HCT116 (cell line): ENCODE results near the gene ASIC3. TPM values are rescaled to one million over a fixed set of nuclear protein-coding genes. Genes with fewer than 3 reads are reported as not detected.

ENCODE experiments used
- ATAC-seq: fragments of 200-7000 bp; cut with Tn5 transposase; 2 replicates; pipeline ENCODE4 v1.9.1; 2020; ENCODE audit warnings: mild to moderate bottlenecking, moderate library complexity
- BruUV-seq: library from RNA; stranded (reverse); fragments of 400-500 nt; replicated peaks from 2 replicates; lab custom pipeline; 2021; lab: Mats Ljungman, UMichigan
- CTCF ChIA-PET: fragments of 300-600 bp; sonication (Branson Sonifier 250); formaldehyde crosslinking; loops from one replicate; lab custom pipeline; 2021; ENCODE audit warnings: antibody characterized with exemption; lab: Charles Lee
- POLR2A ChIA-PET: fragments of 300-600, 350-600 bp; sonication (Branson Sonifier 250); formaldehyde crosslinking; loops from one replicate; lab custom pipeline; 2021; ENCODE audit warnings: antibody characterized with exemption; lab: Charles Lee
- RAD21 ChIA-PET, 2 experiments: fragments of 300-600 bp; sonication (Branson Sonifier 250); formaldehyde crosslinking; loops; one replicate each; lab custom pipeline; 2023; ENCODE audit warnings: low total read pairs in 2 of 2; ENCODE audit not compliant: uncharacterized antibody in 2 of 2, unreplicated experiment in 2 of 2, low non-redundant PET in 1 of 2; lab: Charles Lee
- DNase-seq: peaks from one replicate; pipeline ENCODE4 v3.0.0-alpha.2; 2010; ENCODE audit warnings: low read depth, low spot score
- H2AFZ ChIP-seq: fragments of 200-600 bp; shearing (Covaris generic), sonication (generic); 2 replicates; pipeline ENCODE4 v1.6.1; 2017; ENCODE audit warnings: low read depth, mixed run types, mixed read lengths, antibody characterized with exemption, low read length; ENCODE audit not compliant: poor library complexity, severe bottlenecking
- H3K27ac ChIP-seq: 2 replicates; pipeline ENCODE4 v1.5.1; 2012; ENCODE audit warnings: low read depth, low read length
- H3K27me3 ChIP-seq: fragments of 200-600 bp; sonication (generic); 2 replicates; pipeline ENCODE4 v1.6.1; 2016; ENCODE audit warnings: mixed run types, low read length, mixed read lengths; ENCODE audit not compliant: insufficient read depth
- H3K36me3 ChIP-seq, 2 experiments: fragments of 200-500 bp in 1 of 2; fragments of 200-600 bp in 1 of 2; sonication (Bioruptor generic) in 1 of 2; sonication (generic) in 1 of 2; 2 replicates each; pipeline versions ENCODE4 v1.5.1 to v1.6.1; 2014 to 2016; ENCODE audit warnings: low read length in 2 of 2, inconsistent platforms in 1 of 2, mixed read lengths in 1 of 2, mixed run types in 1 of 2; ENCODE audit not compliant: insufficient read depth in 2 of 2, control insufficient read depth in 1 of 2
- H3K4me1 ChIP-seq, 2 experiments: fragments of 200-600 bp in 1 of 2; sonication (generic) in 1 of 2; 2 replicates each; pipeline versions ENCODE4 v1.5.1 to v1.6.1; 2012 to 2017; ENCODE audit warnings: low read length in 2 of 2, inconsistent platforms in 1 of 2, mild to moderate bottlenecking in 1 of 2, mixed read lengths in 1 of 2, mixed run types in 1 of 2, moderate library complexity in 1 of 2; ENCODE audit not compliant: insufficient read depth in 2 of 2, control insufficient read depth in 1 of 2
- H3K4me2 ChIP-seq: fragments of 200-600 bp; sonication (generic); 2 replicates; pipeline ENCODE4 v1.6.1; 2017; ENCODE audit warnings: mixed run types, low read length, mixed read lengths
- H3K4me3 ChIP-seq, 2 experiments: fragments of 200-600 bp in 1 of 2; sonication (generic) in 1 of 2; replicated peaks in 1 of 2; 2 replicates each; pipeline ENCODE4 v1.5.1; 2011 to 2016; ENCODE audit warnings: low read length in 2 of 2, control low read depth in 1 of 2, low read depth in 1 of 2, mild to moderate bottlenecking in 1 of 2, mixed read lengths in 1 of 2, mixed run types in 1 of 2
- H3K79me2 ChIP-seq: fragments of 200-600 bp; sonication (generic); 2 replicates; pipeline ENCODE4 v1.6.1; 2017; ENCODE audit warnings: mild to moderate bottlenecking, mixed run types, low read length, moderate library complexity, mixed read lengths; ENCODE audit not compliant: insufficient read depth
- H3K9ac ChIP-seq: fragments of 200-600 bp; sonication (generic); 2 replicates; pipeline ENCODE4 v1.6.1; 2016; ENCODE audit warnings: low read length, mixed read lengths
- H3K9me2 ChIP-seq: fragments of 200-600 bp; sonication (generic), shearing (Covaris generic); 2 replicates; pipeline ENCODE4 v1.6.1; 2017; ENCODE audit warnings: mixed run types, mild to moderate bottlenecking, moderate library complexity; ENCODE audit not compliant: insufficient read depth
- H3K9me3 ChIP-seq, 2 experiments: fragments of 200-500 bp in 1 of 2; fragments of 200-600 bp in 1 of 2; sonication (Bioruptor generic) in 1 of 2; sonication (generic) in 1 of 2; 2 replicates each; pipeline ENCODE4 v1.6.1; 2014 to 2017; ENCODE audit warnings: low read length in 2 of 2, mixed read lengths in 2 of 2, inconsistent platforms in 1 of 2, low read depth in 1 of 2, mild to moderate bottlenecking in 1 of 2, mixed run types in 1 of 2, moderate library complexity in 1 of 2; ENCODE audit not compliant: control insufficient read depth in 1 of 2, insufficient read depth in 1 of 2
- H4K20me1 ChIP-seq: fragments of 200-600 bp; sonication (generic), shearing (Covaris generic); 2 replicates; pipeline ENCODE4 v1.6.1; 2017; ENCODE audit warnings: mixed run types, mild to moderate bottlenecking, moderate library complexity; ENCODE audit not compliant: insufficient read depth
- CBX3 ChIP-seq: IDR thresholded peaks from 2 replicates; pipeline ENCODE4 v1.6.1; 2012; ENCODE audit warnings: low read depth
- CEBPB ChIP-seq: IDR thresholded peaks from 2 replicates; pipeline ENCODE4 v1.6.1; 2012; ENCODE audit warnings: low read depth
- EGR1 ChIP-seq: IDR thresholded peaks from 2 replicates; pipeline ENCODE4 v1.6.1; 2012; ENCODE audit warnings: low read depth
- EZH2 ChIP-seq: fragments of 200-600 bp; sonication (generic); IDR thresholded peaks from 2 replicates; pipeline ENCODE4 v1.6.1; 2017; ENCODE audit warnings: antibody characterized with exemption, mixed run types
- POLR2A ChIP-seq: IDR thresholded peaks from 2 replicates; pipeline ENCODE4 v1.7.0; 2011; ENCODE audit warnings: borderline replicate concordance; ENCODE audit not compliant: insufficient read depth, insufficient read length; ENCODE audit errors: extremely low read depth
- TCF7L2 ChIP-seq: IDR thresholded peaks from 2 replicates; pipeline ENCODE4 v1.7.0; 2011; ENCODE audit warnings: borderline replicate concordance, inconsistent platforms; ENCODE audit not compliant: insufficient read depth, insufficient read length; ENCODE audit errors: extremely low read depth
- YY1 ChIP-seq: IDR thresholded peaks from 2 replicates; pipeline ENCODE4 v1.6.1; 2011; ENCODE audit warnings: low read length, low read depth, moderate library complexity, mild to moderate bottlenecking; ENCODE audit not compliant: insufficient replicate concordance; ENCODE audit errors: extremely low read depth
- ZFX ChIP-seq: fragments of 450-650 bp; IDR thresholded peaks from 2 replicates; pipeline ENCODE4 v1.6.1; 2017
- ZNF274 ChIP-seq: fragments of 200-500 bp; sonication (Bioruptor generic); IDR thresholded peaks from 2 replicates; pipeline ENCODE4 v1.6.1; 2014; ENCODE audit warnings: mild to moderate bottlenecking, low read depth, low read length, inconsistent platforms
- intact Hi-C: fragments of 100-400 bp; cut with micrococcal nuclease; formaldehyde crosslinking; loops from 2 replicates; pipeline ENCODE4 v1.10.0; 2022
- total RNA-seq: library from RNA; stranded (reverse); gene quantifications from one replicate; pipeline ENCODE4 v1.2.1, GENCODE V29; 2021; ENCODE audit not compliant: unreplicated experiment
- TF ChIP-seq, protein P1 (sequence below): IDR thresholded peaks from 2 replicates; pipeline ENCODE4 v1.6.1; 2011; ENCODE audit warnings: mild to moderate bottlenecking, low read length, moderate library complexity; ENCODE audit not compliant: insufficient replicate concordance; ENCODE audit errors: extremely low read depth
- TF ChIP-seq, protein P2 (sequence below), 3 experiments: fragments of 200-600 bp in 1 of 3; sonication (generic) in 1 of 3; IDR thresholded peaks in 2 of 3; conservative IDR thresholded peaks in 1 of 3; 2 replicates each; pipeline ENCODE4 v1.5.1; 2012 to 2017; ENCODE audit warnings: low read depth in 2 of 3, low read length in 2 of 3, antibody characterized with exemption in 1 of 3, borderline replicate concordance in 1 of 3, control low read depth in 1 of 3, mild to moderate bottlenecking in 1 of 3, mixed read lengths in 1 of 3, mixed run types in 1 of 3, moderate library complexity in 1 of 3; ENCODE audit not compliant: insufficient read depth in 1 of 3
- TF ChIP-seq, protein P3 (sequence below): IDR thresholded peaks from 2 replicates; pipeline ENCODE4 v1.6.1; 2012; ENCODE audit warnings: low read depth

The ASIC3 gene
- total RNA-seq, 1 experiment from 2014 or later = 4.4 TPM

GRCh38 chr7:151091431-151091830, 43.1 kb downstream of the ASIC3 start:
- H4K20me1 ChIP-seq = no peaks in the 10 kb centered on the region; the same call in 1 of the 2 replicates
- no peaks in the 10 kb centered on the region for H3K9me3 ChIP-seq
- BruUV-seq = no TSS peak
- ChIA-PET RAD21 (no interaction called here), POLR2A (no interaction called here), CTCF (no interaction called here)
- TF ChIP-seq, protein P1, sequence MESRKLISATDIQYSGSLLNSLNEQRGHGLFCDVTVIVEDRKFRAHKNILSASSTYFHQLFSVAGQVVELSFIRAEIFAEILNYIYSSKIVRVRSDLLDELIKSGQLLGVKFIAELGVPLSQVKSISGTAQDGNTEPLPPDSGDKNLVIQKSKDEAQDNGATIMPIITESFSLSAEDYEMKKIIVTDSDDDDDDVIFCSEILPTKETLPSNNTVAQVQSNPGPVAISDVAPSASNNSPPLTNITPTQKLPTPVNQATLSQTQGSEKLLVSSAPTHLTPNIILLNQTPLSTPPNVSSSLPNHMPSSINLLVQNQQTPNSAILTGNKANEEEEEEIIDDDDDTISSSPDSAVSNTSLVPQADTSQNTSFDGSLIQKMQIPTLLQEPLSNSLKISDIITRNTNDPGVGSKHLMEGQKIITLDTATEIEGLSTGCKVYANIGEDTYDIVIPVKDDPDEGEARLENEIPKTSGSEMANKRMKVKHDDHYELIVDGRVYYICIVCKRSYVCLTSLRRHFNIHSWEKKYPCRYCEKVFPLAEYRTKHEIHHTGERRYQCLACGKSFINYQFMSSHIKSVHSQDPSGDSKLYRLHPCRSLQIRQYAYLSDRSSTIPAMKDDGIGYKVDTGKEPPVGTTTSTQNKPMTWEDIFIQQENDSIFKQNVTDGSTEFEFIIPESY = no peak
- TF ChIP-seq, protein P2, sequence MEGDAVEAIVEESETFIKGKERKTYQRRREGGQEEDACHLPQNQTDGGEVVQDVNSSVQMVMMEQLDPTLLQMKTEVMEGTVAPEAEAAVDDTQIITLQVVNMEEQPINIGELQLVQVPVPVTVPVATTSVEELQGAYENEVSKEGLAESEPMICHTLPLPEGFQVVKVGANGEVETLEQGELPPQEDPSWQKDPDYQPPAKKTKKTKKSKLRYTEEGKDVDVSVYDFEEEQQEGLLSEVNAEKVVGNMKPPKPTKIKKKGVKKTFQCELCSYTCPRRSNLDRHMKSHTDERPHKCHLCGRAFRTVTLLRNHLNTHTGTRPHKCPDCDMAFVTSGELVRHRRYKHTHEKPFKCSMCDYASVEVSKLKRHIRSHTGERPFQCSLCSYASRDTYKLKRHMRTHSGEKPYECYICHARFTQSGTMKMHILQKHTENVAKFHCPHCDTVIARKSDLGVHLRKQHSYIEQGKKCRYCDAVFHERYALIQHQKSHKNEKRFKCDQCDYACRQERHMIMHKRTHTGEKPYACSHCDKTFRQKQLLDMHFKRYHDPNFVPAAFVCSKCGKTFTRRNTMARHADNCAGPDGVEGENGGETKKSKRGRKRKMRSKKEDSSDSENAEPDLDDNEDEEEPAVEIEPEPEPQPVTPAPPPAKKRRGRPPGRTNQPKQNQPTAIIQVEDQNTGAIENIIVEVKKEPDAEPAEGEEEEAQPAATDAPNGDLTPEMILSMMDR (IDR thresholded peaks at IDR 0.05 in 2 of 3, conservative IDR thresholded peaks at IDR 0.05 in 1 of 3; ENCODE audit: borderline replicate concordance in 1 of 3, insufficient read depth in 1 of 3, low read depth in 2 of 3, low read length in 2 of 3) = peak in 2 of 3 experiments; percentile 64 to 74; a peak in 4 of 6 replicates
- TF ChIP-seq CEBPB = no peak
- no peak overlapping the region for H2AFZ ChIP-seq
- no peak overlapping the region for H3K4me2 ChIP-seq
- no peak overlapping the region for H3K27ac ChIP-seq
- no peaks in the 10 kb centered on the region for H3K27me3 ChIP-seq
- H3K36me3 ChIP-seq = peaks cover 0 to 24% of the 10 kb centered on the region in 2 experiments; a peak in 1 of 4 replicates
- no peak overlapping the region for H3K9ac ChIP-seq
- no peak overlapping the region for H3K4me3 ChIP-seq
- peaks cover 97% of the 10 kb centered on the region for H3K79me2 ChIP-seq
- intact Hi-C loops = no loop called here
- DNase-seq (no peak), ATAC-seq (peak; percentile 44)
- H3K4me1 ChIP-seq = peaks cover 5 to 10% of the 10 kb centered on the region in 2 experiments; a peak in 3 of 4 replicates
- H3K9me2 ChIP-seq = no peaks in the 10 kb centered on the region

DNA sequence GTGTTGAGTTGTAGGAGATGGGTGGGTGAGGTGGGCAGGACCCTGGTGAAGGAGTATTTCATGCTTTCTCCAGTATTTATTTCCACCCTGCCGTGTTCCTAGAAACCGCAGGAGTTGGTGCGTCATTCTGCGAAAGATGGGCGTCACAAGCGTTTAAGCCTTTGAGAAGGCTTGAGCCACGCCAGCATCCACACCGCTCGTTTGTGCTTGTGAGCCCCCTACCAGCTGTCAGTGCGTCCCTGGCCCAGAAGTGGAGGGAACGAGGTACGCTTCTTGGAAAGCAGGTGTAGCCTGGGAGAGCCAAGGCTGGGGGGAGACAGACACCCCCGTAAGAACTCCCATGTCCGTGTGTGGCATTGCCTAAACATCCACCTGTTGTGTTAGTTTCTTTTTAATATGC, 43.7 kb downstream of the ASIC3 start:
- Histone ChIP-seq H3K4me2 (no peak overlapping the region), H3K9me3 (no peaks in the 10 kb centered on the region), H3K4me1 (peaks cover 5 to 10% of the 10 kb centered on the region in 2 experiments; a peak in 3 of 4 replicates), H3K9ac (no peak overlapping the region), H2AFZ (no peak overlapping the region), H3K4me3 (no peak overlapping the region), H3K27ac (no peak overlapping the region), H4K20me1 (no peaks in the 10 kb centered on the region; the same call in 1 of the 2 replicates), H3K27me3 (no peaks in the 10 kb centered on the region), H3K36me3 (peaks cover 0 to 24% of the 10 kb centered on the region in 2 experiments; a peak in 1 of 4 replicates), H3K9me2 (no peaks in the 10 kb centered on the region), H3K79me2 (peaks cover 100% of the 10 kb centered on the region)
- ATAC-seq = no peak
- RAD21 ChIA-PET = no interaction called here
- no peak for DNase-seq
- TF ChIP-seq, protein P3, sequence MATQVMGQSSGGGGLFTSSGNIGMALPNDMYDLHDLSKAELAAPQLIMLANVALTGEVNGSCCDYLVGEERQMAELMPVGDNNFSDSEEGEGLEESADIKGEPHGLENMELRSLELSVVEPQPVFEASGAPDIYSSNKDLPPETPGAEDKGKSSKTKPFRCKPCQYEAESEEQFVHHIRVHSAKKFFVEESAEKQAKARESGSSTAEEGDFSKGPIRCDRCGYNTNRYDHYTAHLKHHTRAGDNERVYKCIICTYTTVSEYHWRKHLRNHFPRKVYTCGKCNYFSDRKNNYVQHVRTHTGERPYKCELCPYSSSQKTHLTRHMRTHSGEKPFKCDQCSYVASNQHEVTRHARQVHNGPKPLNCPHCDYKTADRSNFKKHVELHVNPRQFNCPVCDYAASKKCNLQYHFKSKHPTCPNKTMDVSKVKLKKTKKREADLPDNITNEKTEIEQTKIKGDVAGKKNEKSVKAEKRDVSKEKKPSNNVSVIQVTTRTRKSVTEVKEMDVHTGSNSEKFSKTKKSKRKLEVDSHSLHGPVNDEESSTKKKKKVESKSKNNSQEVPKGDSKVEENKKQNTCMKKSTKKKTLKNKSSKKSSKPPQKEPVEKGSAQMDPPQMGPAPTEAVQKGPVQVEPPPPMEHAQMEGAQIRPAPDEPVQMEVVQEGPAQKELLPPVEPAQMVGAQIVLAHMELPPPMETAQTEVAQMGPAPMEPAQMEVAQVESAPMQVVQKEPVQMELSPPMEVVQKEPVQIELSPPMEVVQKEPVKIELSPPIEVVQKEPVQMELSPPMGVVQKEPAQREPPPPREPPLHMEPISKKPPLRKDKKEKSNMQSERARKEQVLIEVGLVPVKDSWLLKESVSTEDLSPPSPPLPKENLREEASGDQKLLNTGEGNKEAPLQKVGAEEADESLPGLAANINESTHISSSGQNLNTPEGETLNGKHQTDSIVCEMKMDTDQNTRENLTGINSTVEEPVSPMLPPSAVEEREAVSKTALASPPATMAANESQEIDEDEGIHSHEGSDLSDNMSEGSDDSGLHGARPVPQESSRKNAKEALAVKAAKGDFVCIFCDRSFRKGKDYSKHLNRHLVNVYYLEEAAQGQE = no peak
- no peak for TF ChIP-seq EGR1
- TF ChIP-seq EZH2 = no peak
- no peak for TF ChIP-seq YY1
- TF ChIP-seq CBX3 = no peak
- no peak for TF ChIP-seq TCF7L2
- no peak for TF ChIP-seq POLR2A
- no peak for TF ChIP-seq ZNF274
- TF ChIP-seq ZFX = no peak
- BruUV-seq = no TSS peak
- intact Hi-C loops = no loop called here
- CTCF ChIA-PET = no interaction called here
- POLR2A ChIA-PET = no interaction called here
